Measurements from ENCODE around the gene SFN. TPM values are rescaled to one million over a fixed set of nuclear protein-coding genes. Genes with fewer than 3 reads are reported as not detected.

Gene SFN
- total RNA-seq = 1,687 and 1,807 TPM in 2 replicates

GRCh38 chr1:26862781-26863684 is at the start of gene SFN:
Gene SFN (plus strand): TSS chr1:26863149. CDS start chr1:26863213, 64 bp downstream.

DNA sequence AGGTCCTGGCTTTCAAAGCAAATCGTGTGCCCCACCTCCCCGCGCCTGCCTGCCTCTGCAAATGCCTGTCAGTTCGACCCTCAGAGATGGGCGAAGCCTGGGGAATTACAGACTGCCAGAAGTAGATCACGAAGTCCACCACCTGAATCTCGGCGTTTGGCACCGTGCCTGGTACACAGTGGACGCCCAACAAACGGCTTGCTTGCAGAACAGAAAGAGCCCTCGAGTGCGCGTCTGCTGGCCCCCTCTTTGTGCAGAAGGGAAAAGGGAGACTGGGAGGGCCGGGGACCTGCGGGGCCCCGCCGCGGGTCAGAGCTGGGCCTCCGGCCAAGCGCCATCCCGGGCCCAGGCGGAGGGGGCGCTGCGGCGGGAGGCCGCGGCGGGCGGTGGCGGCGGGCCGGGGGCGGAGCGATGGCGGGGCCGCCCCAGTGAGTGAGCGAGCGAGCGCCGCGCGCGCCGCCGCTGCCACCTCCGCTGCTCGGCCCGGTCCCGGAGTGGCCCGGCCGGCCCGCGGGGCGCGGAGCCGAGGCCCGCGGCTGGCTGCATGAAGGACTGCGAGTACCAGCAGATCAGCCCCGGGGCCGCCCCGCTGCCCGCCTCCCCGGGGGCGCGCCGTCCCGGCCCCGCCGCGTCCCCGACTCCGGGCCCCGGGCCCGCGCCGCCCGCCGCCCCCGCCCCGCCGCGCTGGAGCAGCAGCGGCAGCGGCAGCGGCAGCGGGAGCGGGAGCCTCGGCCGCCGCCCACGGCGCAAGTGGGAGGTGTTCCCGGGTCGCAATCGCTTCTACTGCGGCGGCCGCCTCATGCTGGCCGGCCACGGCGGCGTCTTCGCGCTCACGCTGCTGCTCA is 36.5 kb upstream of the SFN start, which contains the start of gene ZDHHC18:
TSS of gene ZDHHC18 (plus strand) at position 428 of the 845 bp plus-strand sequence. CDS start at position 545, 117 bp downstream.

GRCh38 chr1:26889551-26890466 is 26.9 kb downstream of the SFN start, which contains the start of gene GPN2:
Gene GPN2 (minus strand): TSS chr1:26890283. CDS start chr1:26890096, 187 bp downstream.

DNA sequence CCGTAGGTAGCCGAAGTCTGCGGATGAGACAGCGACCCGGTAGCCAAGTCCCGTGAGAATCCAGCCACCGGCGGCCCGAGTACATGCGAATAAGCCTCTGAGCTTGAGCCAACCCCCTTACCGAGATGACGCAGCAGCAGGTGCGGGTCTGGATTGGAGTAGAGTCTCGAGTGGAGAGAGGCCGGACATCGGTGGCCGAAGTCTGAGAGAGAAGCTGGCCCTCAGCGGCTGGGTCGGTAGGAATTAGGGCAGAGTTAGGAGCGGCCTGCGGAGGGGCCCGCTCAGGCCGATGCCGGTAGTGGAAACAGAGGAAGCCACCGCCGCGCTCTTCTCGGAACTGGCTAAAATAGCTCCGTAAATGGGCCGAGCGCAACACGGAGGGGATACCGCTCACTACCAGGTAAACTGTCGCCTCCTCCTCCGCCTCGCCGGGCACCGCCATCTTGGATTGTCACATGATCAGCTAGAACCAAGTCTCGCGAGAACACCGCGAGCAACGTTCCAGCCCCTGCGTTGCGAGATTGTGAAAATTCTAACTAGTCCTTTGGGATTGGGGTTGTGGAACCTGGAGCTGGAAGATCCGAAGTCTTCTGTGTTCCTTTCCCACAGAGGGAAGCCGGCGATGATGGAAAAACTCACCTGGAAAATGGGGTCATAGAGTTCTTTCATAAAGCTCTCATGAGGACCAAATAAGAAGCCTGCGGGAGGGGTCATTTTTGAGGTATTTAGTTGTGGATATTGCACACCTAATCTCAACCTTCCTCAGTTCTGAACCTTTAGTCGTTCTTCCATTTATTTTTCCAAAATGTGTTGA is 37.3 kb downstream of the SFN start, which contains the start of gene GPATCH3:
TSS of gene GPATCH3 (minus strand) at position 467 of the 814 bp plus-strand sequence. CDS start at position 442, 25 bp downstream.

Other genes starting within 250 kb of the SFN start
- 17.4 and 18.6 TPM in 2 replicates for gene ARID1A, start 167.1 kb upstream of the SFN start, total RNA-seq
- gene PIGV, start 75.2 kb upstream of the SFN start, total RNA-seq = 10.2 and 16.9 TPM in 2 replicates
- gene ZDHHC18, start 36.5 kb upstream of the SFN start, total RNA-seq = 8.7 and 11.6 TPM in 2 replicates
- gene GPN2, start 27.1 kb downstream of the SFN start, total RNA-seq = 6.6 and 8.8 TPM in 2 replicates
- gene GPATCH3, start 37.3 kb downstream of the SFN start, total RNA-seq = 4.0 and 6.3 TPM in 2 replicates
- not detected in 2 replicates for gene NR0B2, start 50.8 kb downstream of the SFN start, total RNA-seq
- 54.4 and 117 TPM in 2 replicates for gene NUDC, start 58.6 kb downstream of the SFN start, total RNA-seq
- gene KDF1, start 97.3 kb downstream of the SFN start, total RNA-seq = 24.8 and 26.9 TPM in 2 replicates
- gene TRNP1, start 130.5 kb downstream of the SFN start, total RNA-seq = 94.1 and 133 TPM in 2 replicates
- gene TENT5B, start 149.7 kb downstream of the SFN start, total RNA-seq = 18.5 and 40.2 TPM in 2 replicates